GM10847 (cell line): ENCODE results near the gene NRG2.

ENCODE experiments used
- POLR2A ChIP-seq: IDR thresholded peaks from 2 replicates; pipeline ENCODE4 v1.6.1; 2011; ENCODE audit not compliant: insufficient read length; ENCODE audit errors: extremely low read depth

NRG2 gene

GRCh38 chr5:139898981-139899380 is 144.1 kb downstream of the NRG2 start:
- no peak for TF ChIP-seq POLR2A

GRCh38 chr5:139897982-139898381 is 145.1 kb downstream of the NRG2 start:
- TF ChIP-seq POLR2A, result no peak

DNA sequence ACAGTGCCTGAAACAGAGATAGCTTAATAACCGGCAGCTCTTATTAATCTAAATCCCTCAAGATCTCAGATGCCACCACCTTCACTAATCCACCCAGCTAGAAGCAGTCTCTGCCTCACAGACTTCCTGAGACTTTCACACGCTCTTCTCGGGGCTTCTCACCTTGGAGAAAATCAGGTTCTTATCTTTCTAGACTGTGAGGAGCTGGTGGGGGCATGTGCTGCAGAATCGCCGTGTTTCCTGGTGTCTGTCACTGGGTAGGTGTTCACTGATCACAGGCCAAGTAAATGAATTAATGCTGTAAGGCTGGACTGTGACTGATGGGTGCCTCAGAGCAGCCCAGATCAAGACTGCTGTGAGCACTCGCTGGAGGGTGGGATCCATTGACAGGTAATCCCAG is 145.8 kb downstream of the NRG2 start:
- no peak for TF ChIP-seq POLR2A

DNA sequence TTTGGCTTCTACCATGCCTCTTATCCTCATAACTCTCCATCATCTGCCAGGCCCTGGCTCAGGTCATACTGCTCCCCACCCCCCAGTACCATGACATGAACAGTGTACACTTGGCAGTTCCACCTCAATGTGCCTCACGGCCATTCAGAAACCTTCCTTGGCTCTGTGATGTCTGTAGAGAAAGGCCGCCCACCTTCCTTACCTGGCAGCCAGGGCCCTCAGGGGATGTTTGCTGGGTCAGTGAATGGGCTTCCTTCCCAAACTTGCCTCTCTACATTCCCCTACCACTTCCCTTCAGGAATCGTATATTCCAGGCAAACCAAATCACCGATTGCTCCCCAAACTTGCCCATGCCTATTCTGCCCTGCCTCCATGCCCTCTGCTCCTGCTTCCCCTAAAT is 146.4 kb downstream of the NRG2 start:
- no peak for TF ChIP-seq POLR2A

- no peak for TF ChIP-seq POLR2A
Measured at GRCh38 chr5:139895647-139896046, 147.5 kb downstream of the NRG2 start.

DNA sequence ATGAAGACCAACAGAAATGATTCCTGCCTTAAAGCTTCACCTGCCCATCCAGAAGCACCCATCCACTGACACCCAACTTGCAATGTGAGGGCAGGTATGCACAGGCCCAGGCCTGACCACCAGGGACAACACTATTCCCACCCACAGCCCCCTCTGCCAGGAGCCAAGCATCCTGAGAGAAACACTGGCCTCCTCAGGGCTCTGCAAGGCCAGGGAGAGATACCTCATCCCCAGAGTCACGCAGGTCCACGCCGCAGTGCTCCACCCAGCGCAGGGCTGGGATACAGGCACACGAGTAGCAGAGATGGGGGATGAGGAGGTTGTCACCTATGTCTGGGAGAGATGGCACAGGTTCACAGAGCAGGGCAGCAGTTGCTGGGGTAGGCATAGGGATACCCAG is 148.1 kb downstream of the NRG2 start:
- no peak for TF ChIP-seq POLR2A

GRCh38 chr5:139893873-139894272 is 149.2 kb downstream of the NRG2 start:
- no peak for TF ChIP-seq POLR2A

DNA sequence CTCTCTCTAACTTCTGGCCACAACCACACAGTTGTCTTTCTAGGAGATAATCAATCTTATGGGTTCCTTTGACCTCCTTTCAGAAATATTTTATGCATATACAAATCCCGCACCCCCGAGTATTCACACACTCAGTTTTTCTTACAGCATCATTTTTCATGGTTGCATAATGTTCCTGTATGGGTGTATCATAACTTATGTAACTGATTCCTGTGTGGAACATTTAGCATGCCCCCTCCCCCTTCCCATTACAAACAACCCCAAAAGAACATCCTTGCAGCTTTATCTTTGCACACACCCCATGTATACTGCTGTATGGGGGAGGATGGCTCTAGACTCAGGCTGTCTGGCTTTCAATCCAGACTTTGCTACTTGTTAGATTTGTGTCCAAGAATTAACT is 153.7 kb downstream of the NRG2 start:
- TF ChIP-seq POLR2A, result no peak

DNA sequence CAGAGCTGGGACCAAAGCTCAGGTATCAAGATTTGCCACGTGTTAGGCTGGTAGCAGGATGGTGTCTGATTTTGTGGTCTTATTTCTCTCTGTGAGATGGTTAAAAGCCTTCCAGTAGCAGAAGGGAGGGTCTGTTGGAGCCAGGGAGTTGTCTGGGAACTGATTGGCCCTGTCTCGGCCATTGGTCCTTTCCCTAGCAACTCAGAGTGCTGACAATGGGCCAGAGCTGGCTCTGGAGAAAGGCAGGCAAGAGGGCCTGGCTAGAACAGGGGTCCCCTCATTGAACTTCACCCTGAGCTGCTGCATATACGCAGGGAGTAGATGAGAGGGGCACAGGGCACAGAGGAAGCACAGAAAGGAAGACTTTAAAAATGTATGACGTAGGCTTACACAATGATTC is 154.7 kb downstream of the NRG2 start:
- no peak for TF ChIP-seq POLR2A

DNA sequence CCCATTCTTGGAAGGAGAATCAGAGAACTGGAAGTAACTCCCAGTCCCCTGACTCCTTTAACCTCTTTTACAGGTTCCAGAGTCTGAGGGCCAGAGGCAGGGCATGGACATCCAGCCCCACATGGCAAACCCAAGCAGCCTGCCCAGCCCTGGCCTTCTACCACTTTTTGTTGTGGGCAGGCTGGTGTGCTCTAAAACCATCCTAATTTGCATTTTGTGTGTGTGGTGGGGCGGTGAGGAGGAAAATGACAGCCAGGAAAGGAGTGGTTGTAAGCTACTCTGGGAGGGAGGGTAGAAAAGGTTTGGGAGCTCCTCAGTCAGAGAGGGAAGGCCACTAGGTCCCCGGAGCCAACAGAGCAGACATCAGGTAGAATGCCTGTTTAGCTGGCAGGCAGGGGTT is 156.9 kb downstream of the NRG2 start:
- TF ChIP-seq POLR2A, result no peak

DNA sequence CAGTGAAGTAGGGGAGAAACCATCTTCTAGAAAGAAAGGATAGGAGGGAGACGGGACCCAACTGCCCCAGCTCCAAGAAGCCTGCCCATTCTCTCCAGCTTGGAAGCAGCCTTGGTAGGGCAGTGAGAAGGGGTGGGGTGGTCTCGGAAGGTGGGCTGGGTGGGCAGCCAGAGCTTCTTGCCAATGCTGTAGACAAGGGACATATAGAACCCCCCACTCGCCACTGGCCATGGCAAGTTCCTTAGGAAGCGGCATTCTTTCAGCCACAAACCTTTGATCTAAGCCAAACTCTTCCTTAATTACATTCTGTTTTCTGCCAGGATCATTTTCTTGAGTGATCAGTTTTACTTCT is 157.3 kb downstream of the NRG2 start:
- TF ChIP-seq POLR2A, result no peak

GRCh38 chr5:139885172-139885856 is 157.8 kb downstream of the NRG2 start:
- TF ChIP-seq POLR2A, result no peak

DNA sequence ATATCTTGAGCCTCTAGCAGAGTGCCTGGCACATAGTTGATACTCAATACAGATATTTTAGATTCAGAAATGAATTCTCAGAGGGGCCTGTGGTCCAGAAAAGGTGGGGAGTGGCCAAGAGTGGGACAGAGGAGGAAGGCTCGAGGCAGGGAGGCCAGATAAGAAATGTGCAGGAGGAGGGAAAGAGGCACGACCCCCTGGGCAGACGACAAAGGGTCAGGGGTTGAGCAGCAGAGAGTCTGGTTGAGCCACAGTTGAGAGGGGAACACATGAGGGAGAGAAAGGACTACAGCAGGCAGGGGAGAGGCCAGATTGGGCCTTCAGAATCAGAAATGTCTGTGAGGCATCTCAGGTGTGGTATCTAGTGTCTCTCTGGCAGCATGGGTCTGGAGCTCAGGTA is 158.4 kb downstream of the NRG2 start:
- no peak for TF ChIP-seq POLR2A

DNA sequence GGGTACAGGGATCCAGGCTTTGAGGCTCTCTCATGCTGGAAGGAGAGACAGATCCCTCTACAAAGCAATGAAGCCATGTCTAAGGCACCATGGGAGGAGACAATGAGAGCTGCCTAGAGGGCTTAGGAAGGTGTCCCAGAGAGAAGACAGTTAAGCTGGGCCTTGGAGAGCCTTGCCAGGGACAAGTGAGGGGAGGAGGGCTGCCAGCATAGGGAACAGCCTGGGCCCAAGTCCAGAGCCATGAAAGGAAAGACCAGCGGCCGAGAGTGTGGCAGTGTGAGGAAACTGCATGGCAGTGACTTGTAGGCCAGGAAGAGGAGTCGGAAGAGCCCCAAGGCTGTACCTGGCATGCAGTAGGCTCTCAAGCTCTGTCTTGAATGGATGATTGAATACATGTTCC is 159.0 kb downstream of the NRG2 start:
- TF ChIP-seq POLR2A, result no peak

GRCh38 chr5:139882961-139883539 is 160.0 kb downstream of the NRG2 start:
- no peak for TF ChIP-seq POLR2A

DNA sequence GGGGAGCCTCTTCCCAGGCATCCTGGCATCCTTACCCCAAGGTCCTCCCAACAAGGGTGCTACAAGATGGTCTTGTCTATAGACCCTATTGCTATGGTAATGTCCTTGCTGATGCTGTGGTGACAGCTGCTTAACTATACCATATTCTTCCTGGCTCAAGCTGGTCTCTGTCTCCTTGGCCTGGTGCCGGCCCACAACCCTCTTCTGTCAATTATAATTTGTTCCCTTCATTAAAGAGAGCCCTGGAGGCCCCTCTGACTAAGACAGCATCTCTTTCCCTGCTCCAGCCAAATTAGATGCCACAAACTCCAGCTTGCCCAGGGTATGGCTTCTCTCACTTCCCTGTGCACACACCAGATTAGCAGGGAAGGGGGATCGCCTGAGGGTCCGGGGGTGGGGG is 160.8 kb downstream of the NRG2 start:
- TF ChIP-seq POLR2A, result no peak

DNA sequence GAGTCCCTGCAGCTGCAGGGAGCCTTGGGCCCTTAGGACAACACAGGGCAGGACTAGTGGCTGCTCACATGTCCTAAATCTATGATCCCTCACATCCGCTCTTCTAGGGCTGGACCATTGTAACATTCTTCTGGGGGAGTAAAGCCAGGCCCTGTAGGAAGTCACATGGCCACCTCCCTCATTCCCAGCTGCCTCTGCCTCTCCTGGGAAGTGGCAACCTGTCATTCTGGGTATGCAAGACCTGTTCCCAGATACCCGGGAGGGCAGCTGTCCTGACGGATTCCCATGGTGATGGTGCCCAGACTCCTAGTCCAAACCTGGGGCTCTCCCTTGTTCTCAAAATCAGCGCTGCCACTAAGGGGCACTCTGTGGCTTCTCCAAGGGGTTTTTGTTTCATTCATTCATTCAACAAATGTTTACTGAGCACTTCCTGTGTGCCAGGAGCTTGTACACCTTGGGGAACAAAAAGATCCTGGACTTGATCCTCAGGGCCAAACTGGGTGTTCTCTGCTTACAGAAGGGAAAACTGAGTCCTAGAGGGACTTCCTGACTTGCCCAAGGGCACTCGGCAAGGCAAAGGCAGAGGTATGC is 161.9 kb downstream of the NRG2 start:
- TF ChIP-seq POLR2A, result no peak
